Thoracic aorta (tissue), 2 donors: ENCODE data around the gene CITED2. TPM values are rescaled to one million over a fixed set of nuclear protein-coding genes. Genes with fewer than 3 reads are reported as not detected.

Experiments used
- ATAC-seq: fragments of 150-250 bp; one replicate; pipeline ENCODE4 v1.8.0; 2017; ENCODE audit warnings: low read depth; ENCODE audit not compliant: insufficient number of reproducible peaks, low FRiP score
- DNase-seq: peaks from one replicate; pipeline ENCODE4 v3.0.0-alpha.2; 2020; ENCODE audit warnings: low spot score
- H3K27ac ChIP-seq, 2 donors: fragments of 200-600 bp; sonication (generic); 1 replicate in 1 of 2; 2 replicates in 1 of 2; pipeline ENCODE4 v1.5.1; 2016; ENCODE audit warnings: mild to moderate bottlenecking in 2 of 2, moderate library complexity in 2 of 2
- H3K27me3 ChIP-seq: fragments of 200-600 bp; sonication (generic); replicated peaks from 2 replicates; pipeline ENCODE4 v1.6.0; 2016; ENCODE audit warnings: mild to moderate bottlenecking; ENCODE audit not compliant: insufficient read depth
- H3K36me3 ChIP-seq: fragments of 200-600 bp; sonication (generic); one replicate; pipeline ENCODE4 v1.5.1; 2016
- H3K4me1 ChIP-seq, 2 donors: fragments of 200-600 bp; sonication (generic); 1 replicate in 1 of 2; 2 replicates in 1 of 2; pipeline versions ENCODE4 v1.5.1 to v1.6.0; 2016; ENCODE audit warnings: low read depth in 2 of 2, mild to moderate bottlenecking in 1 of 2; ENCODE audit not compliant: control insufficient read depth in 1 of 2
- H3K4me3 ChIP-seq: fragments of 200-600 bp; sonication (generic); 2 replicates; pipeline ENCODE4 v1.5.1; 2016; ENCODE audit warnings: mild to moderate bottlenecking
- H3K9me3 ChIP-seq: fragments of 200-600 bp; sonication (generic); 2 replicates; pipeline ENCODE4 v1.5.1; 2016
- CTCF ChIP-seq: fragments of 200-600 bp; sonication (generic); IDR thresholded peaks from one replicate; pipeline ENCODE4 v1.5.1; 2019; ENCODE audit warnings: antibody characterized with exemption
- total RNA-seq, 2 donors: library from RNA; depleted of rRNA; stranded (reverse); fragments of >200 nt; gene quantifications; one replicate each; pipeline versions ENCODE4 v1.1.0 to v1.2.3, GENCODE V29; 2016

Gene CITED2
- total RNA-seq, 2 donors from 2014 or later: 43.5 to 62.7 TPM

- Histone ChIP-seq H3K36me3 (no peaks in the 10 kb centered on the region), H3K4me3 (no peak overlapping the region), H3K9me3 (no peaks in the 10 kb centered on the region), H3K4me1 (no peaks in the 10 kb centered on the region), H3K27ac (no peak overlapping the region), H3K27me3 (no peaks in the 10 kb centered on the region)
- no peak for ATAC-seq
- no peak for DNase-seq
- TF ChIP-seq CTCF: no peak
Observed at GRCh38 chr6:139394027-139394649, 19.7 kb upstream of the CITED2 start.

- no peaks in the 10 kb centered on the region for H3K9me3 ChIP-seq
- H3K36me3 ChIP-seq: no peaks in the 10 kb centered on the region
- H3K4me3 ChIP-seq: no peak overlapping the region
- no peak overlapping the region for H3K27ac ChIP-seq
- H3K4me1 ChIP-seq: no peaks in the 10 kb centered on the region
- no peak for TF ChIP-seq CTCF
- no peaks in the 10 kb centered on the region for H3K27me3 ChIP-seq
- ATAC-seq: no peak
- DNase-seq: no peak
Observed at GRCh38 chr6:139392794-139393193, 18.3 kb upstream of the CITED2 start.

GRCh38 chr6:139391709-139392108, 17.3 kb upstream of the CITED2 start:
- Histone ChIP-seq H3K4me1 (no peaks in the 10 kb centered on the region), H3K27ac (no peak overlapping the region), H3K27me3 (no peaks in the 10 kb centered on the region), H3K9me3 (no peaks in the 10 kb centered on the region), H3K4me3 (no peak overlapping the region), H3K36me3 (no peaks in the 10 kb centered on the region)
- no peak for DNase-seq
- TF ChIP-seq CTCF: no peak
- ATAC-seq: no peak

- Histone ChIP-seq H3K36me3 (no peaks in the 10 kb centered on the region), H3K4me1 (no peaks in the 10 kb centered on the region), H3K27ac (no peak overlapping the region), H3K4me3 (no peak overlapping the region), H3K27me3 (no peaks in the 10 kb centered on the region), H3K9me3 (no peaks in the 10 kb centered on the region)
- no peak for DNase-seq
- no peak for TF ChIP-seq CTCF
- ATAC-seq: no peak
Observed at GRCh38 chr6:139390447-139390846, 16.0 kb upstream of the CITED2 start.

GRCh38 chr6:139388384-139388783, 13.9 kb upstream of the CITED2 start:
- no peak overlapping the region for H3K27ac ChIP-seq
- H3K27me3 ChIP-seq: no peaks in the 10 kb centered on the region
- H3K4me3 ChIP-seq: no peak overlapping the region
- ATAC-seq (no peak), DNase-seq (no peak)
- H3K36me3 ChIP-seq: no peaks in the 10 kb centered on the region
- no peak for TF ChIP-seq CTCF
- H3K4me1 ChIP-seq: peaks cover 0 to 6% of the 10 kb centered on the region in 2 donors
- no peaks in the 10 kb centered on the region for H3K9me3 ChIP-seq
